HepG2 (cell line): Measurements from ENCODE around the gene NOL4L. TPM values are rescaled to one million over a fixed set of nuclear protein-coding genes. Genes with fewer than 3 reads are reported as not detected.

Experiments used
- AHR ChIP-seq: IDR thresholded peaks from 2 replicates; pipeline ENCODE4 v1.6.1; 2018; ENCODE audit warnings: missing genetic modification reagents, missing compliant biosample characterization
- BRCA1 ChIP-seq: sonication (generic); formaldehyde crosslinking; IDR thresholded peaks from 2 replicates; pipeline ENCODE4 v1.4.0; 2020; ENCODE audit warnings: missing genetic modification reagents
- FOXP4 ChIP-seq: sonication (generic); formaldehyde crosslinking; IDR thresholded peaks from 2 replicates; pipeline ENCODE4 v1.4.0; 2020; ENCODE audit warnings: missing genetic modification reagents
- KDM2A ChIP-seq: sonication (generic); formaldehyde crosslinking; IDR thresholded peaks from 2 replicates; pipeline ENCODE4 v1.4.0; 2020; ENCODE audit warnings: low read depth, missing genetic modification reagents, borderline replicate concordance
- KMT2A ChIP-seq: sonication (generic); formaldehyde crosslinking; IDR thresholded peaks from 2 replicates; pipeline ENCODE4 v1.4.0; 2020; ENCODE audit warnings: missing genetic modification reagents
- MIER3 ChIP-seq: IDR thresholded peaks from 2 replicates; pipeline ENCODE4 v1.6.1; 2016; ENCODE audit warnings: missing compliant biosample characterization, borderline replicate concordance
- NFKBIZ ChIP-seq: IDR thresholded peaks from 2 replicates; pipeline ENCODE4 v1.6.1; 2018; ENCODE audit warnings: missing genetic modification reagents, missing compliant biosample characterization
- PRDM4 ChIP-seq: sonication (generic); formaldehyde crosslinking; IDR thresholded peaks from 2 replicates; pipeline ENCODE4 v1.9.0; 2021; ENCODE audit warnings: missing genetic modification reagents, borderline replicate concordance
- SCMH1 ChIP-seq: sonication (generic); formaldehyde crosslinking; IDR thresholded peaks from 2 replicates; pipeline ENCODE4 v1.9.0; 2021; ENCODE audit warnings: missing genetic modification reagents, mild to moderate bottlenecking, borderline replicate concordance
- SOX5 ChIP-seq: IDR thresholded peaks from 2 replicates; pipeline ENCODE4 v1.6.1; 2016; ENCODE audit warnings: borderline replicate concordance
- XRCC5 ChIP-seq: fragments of 200-400 bp; formaldehyde crosslinking; optimal IDR thresholded peaks from 2 replicates; pipeline ENCODE3; 2017; ENCODE audit warnings: mild to moderate bottlenecking, low read length
- YEATS4 ChIP-seq: sonication (generic); formaldehyde crosslinking; IDR thresholded peaks from 2 replicates; pipeline ENCODE4 v1.4.0; 2020; ENCODE audit warnings: missing genetic modification reagents, borderline replicate concordance
- ZBTB3 ChIP-seq: sonication (generic); formaldehyde crosslinking; IDR thresholded peaks from 2 replicates; pipeline ENCODE4 v1.4.0; 2020; ENCODE audit warnings: low read depth, mild to moderate bottlenecking, moderate library complexity, missing genetic modification reagents, borderline replicate concordance
- ZNF253 ChIP-seq: sonication (generic); formaldehyde crosslinking; IDR thresholded peaks from 2 replicates; pipeline ENCODE4 v1.8.0; 2022; ENCODE audit warnings: mild to moderate bottlenecking, missing genetic modification reagents, borderline replicate concordance
- ZNF260 ChIP-seq: sonication (generic); formaldehyde crosslinking; IDR thresholded peaks from 2 replicates; pipeline ENCODE4 v1.4.0; 2020; ENCODE audit warnings: missing genetic modification reagents, low read depth, mild to moderate bottlenecking, borderline replicate concordance
- ZNF543 ChIP-seq: sonication (generic); formaldehyde crosslinking; IDR thresholded peaks from 2 replicates; pipeline ENCODE4 v1.4.0; 2020; ENCODE audit warnings: mild to moderate bottlenecking, missing genetic modification reagents
- ZNF619 ChIP-seq: sonication (generic); formaldehyde crosslinking; IDR thresholded peaks from 2 replicates; pipeline ENCODE4 v1.4.0; 2020; ENCODE audit warnings: mild to moderate bottlenecking, missing genetic modification reagents
- ZNF83 ChIP-seq: sonication (generic); formaldehyde crosslinking; IDR thresholded peaks from 2 replicates; pipeline ENCODE4 v1.4.0; 2020; ENCODE audit warnings: missing genetic modification reagents, mild to moderate bottlenecking, borderline replicate concordance
- ZNF891 ChIP-seq: sonication (generic); formaldehyde crosslinking; IDR thresholded peaks from 2 replicates; pipeline ENCODE4 v1.5.0; 2020; ENCODE audit warnings: mild to moderate bottlenecking, missing genetic modification reagents
- polyA plus RNA-seq, 8 experiments: library from polyadenylated mRNA; depleted of rRNA in 3 of 8; stranded (reverse) in 7 of 8; unstranded in 1 of 8; fragments of >200 nt; fragmentation: Illumina TruSeq in 4 of 8; extraction: Trizol in 4 of 8; gene quantifications; 2 replicates each; pipeline versions ENCODE4 v1.2.1 to v1.2.3, GENCODE V29; 2011 to 2016; ENCODE audit warnings: low read depth in 4 of 8, missing spikeins in 1 of 8, mixed read lengths in 1 of 8; ENCODE audit not compliant: insufficient read depth in 1 of 8
- total RNA-seq, 5 experiments: library from RNA; depleted of rRNA; stranded (reverse); fragments of >200 nt; fragmentation: Illumina TruSeq; extraction: Trizol; gene quantifications; 2 replicates each; pipeline ENCODE4 v1.2.3, GENCODE V29; 2016; ENCODE audit warnings: low read depth in 1 of 5
- TF ChIP-seq, protein P1 (sequence below): sonication (generic); formaldehyde crosslinking; IDR thresholded peaks from 2 replicates; pipeline ENCODE4 v1.8.1; 2023; ENCODE audit warnings: missing genetic modification reagents, mild to moderate bottlenecking, borderline replicate concordance
- TF ChIP-seq, protein P2 (sequence below): sonication (generic); formaldehyde crosslinking; IDR thresholded peaks from 2 replicates; pipeline ENCODE4 v1.9.0; 2022; ENCODE audit warnings: missing genetic modification reagents, mild to moderate bottlenecking, borderline replicate concordance
- TF ChIP-seq, protein P3 (sequence below): sonication (generic); formaldehyde crosslinking; IDR thresholded peaks from 2 replicates; pipeline ENCODE4 v1.5.0; 2020; ENCODE audit warnings: missing genetic modification reagents

NOL4L gene
- total and polyA plus RNA-seq, 2 of the 13 experiments (the other 11 are each of a cell fraction or from before 2014, with no cell fraction given): 16.6 to 35.4 TPM

DNA sequence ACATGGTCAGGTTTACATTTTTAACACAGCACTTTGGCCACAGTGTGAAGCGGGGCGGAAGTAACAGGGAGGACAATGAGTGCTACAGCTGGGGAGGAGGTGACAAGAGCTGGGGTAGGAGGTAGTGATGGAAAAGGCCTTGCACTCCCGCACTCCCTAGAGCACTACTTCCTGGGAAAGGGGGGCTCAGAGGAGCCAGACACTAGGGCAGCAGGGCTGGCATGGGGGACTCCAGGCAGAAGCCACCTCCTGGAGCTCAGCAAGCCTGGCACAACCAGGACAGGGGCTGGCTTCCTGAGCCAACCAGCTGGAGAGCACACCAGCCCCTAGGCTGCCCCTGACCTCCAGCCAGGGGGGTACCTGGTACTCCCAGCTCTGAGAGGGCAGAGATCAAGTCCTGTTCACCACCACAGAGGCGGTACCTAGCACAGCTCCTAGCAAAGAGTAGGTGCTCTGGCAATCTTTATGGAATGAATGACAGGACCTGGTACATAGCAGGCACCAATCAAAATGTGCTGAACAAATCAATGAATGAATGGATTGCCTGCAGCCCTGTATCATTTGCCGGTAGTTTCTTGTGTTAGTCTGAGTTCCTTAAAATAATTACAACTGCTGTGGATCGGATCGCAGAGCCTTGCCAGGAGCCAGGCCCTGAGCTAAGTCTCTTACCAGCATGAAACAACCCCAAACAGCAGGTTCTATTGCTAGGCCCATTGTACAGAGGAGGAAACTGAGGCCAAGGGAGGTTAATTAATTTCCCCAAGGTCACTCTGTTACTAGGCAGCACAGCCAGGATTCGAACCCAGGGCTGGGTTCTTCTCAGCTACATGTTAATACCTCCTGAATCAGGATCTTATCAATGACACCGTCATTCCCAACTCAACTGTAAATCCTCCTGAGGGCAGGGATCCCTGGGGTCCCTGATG, 15.5 kb downstream of the NOL4L start (continued):
- TF ChIP-seq ZBTB3 (no peak), BRCA1 (CRISPR knock-in tag) (no peak), KMT2A (CRISPR knock-in tag) (0 out of 2 replicates have a peak, but pooled peaks have one; percentile 11), ZNF543 (CRISPR knock-in tag) (no peak), ZNF83 (CRISPR knock-in tag) (0 out of 2 replicates have a peak, but pooled peaks have one; percentile 19), YEATS4 (CRISPR knock-in tag) (no peak; the same call in 1 of the 2 replicates), ZNF253 (CRISPR knock-in tag) (no peak), AHR (CRISPR knock-in tag) (no peak), PRDM4 (CRISPR knock-in tag) (no peak), SOX5 (CRISPR knock-in tag) (no peak), NFKBIZ (CRISPR knock-in tag) (no peak), XRCC5 (no peak), MIER3 (CRISPR knock-in tag) (no peak), ZNF619 (no peak), ZNF260 (no peak), ZNF891 (CRISPR knock-in tag) (no peak), SCMH1 (CRISPR knock-in tag) (no peak), FOXP4 (CRISPR knock-in tag) (no peak), KDM2A (CRISPR knock-in tag) (no peak)
- TF ChIP-seq, protein P1, sequence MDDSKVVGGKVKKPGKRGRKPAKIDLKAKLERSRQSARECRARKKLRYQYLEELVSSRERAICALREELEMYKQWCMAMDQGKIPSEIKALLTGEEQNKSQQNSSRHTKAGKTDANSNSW (CRISPR knock-in tag): no peak
- TF ChIP-seq, protein P2, sequence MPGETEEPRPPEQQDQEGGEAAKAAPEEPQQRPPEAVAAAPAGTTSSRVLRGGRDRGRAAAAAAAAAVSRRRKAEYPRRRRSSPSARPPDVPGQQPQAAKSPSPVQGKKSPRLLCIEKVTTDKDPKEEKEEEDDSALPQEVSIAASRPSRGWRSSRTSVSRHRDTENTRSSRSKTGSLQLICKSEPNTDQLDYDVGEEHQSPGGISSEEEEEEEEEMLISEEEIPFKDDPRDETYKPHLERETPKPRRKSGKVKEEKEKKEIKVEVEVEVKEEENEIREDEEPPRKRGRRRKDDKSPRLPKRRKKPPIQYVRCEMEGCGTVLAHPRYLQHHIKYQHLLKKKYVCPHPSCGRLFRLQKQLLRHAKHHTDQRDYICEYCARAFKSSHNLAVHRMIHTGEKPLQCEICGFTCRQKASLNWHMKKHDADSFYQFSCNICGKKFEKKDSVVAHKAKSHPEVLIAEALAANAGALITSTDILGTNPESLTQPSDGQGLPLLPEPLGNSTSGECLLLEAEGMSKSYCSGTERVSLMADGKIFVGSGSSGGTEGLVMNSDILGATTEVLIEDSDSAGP: peak; percentile 26; the same call in 1 of the 2 replicates
- TF ChIP-seq, protein P3, sequence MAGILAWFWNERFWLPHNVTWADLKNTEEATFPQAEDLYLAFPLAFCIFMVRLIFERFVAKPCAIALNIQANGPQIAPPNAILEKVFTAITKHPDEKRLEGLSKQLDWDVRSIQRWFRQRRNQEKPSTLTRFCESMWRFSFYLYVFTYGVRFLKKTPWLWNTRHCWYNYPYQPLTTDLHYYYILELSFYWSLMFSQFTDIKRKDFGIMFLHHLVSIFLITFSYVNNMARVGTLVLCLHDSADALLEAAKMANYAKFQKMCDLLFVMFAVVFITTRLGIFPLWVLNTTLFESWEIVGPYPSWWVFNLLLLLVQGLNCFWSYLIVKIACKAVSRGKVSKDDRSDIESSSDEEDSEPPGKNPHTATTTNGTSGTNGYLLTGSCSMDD (CRISPR knock-in tag): no peak
